ENCODE measurements around the gene IGFBP1. TPM values are rescaled to one million over a fixed set of nuclear protein-coding genes. Genes with fewer than 3 reads are reported as not detected.
"Not testable (repeated sequence)": the region's sequence is repeated elsewhere in the genome, so short reads cannot be mapped to it uniquely, and the experiment has no call there.

The IGFBP1 gene
- polyA plus RNA-seq, 1 donor from 2014 or later = not detected

DNA sequence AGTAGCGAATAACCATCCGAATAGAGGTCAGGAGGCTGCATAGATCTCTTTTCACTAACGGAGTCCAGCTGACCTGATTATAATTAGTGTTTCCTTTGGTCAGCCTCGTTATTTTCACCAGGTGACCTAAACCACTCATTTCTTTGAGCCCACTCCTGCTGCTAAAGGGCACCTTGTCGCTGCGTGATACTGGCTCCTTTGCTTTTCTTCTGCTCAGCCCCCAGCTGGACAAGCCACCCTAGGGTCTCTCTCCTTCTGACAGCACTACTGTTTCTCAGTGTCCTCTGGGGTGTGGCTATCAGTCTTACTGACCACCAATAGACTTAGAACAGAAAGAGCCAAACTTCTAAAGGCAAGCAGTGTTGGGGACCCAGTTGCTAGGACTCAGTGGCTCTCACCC, 35.5 kb downstream of the IGFBP1 start:
- no peaks in the 10 kb centered on the region for H3K36me3 Mint-ChIP-seq
- no peak overlapping the region for H3K27ac Mint-ChIP-seq
- peaks cover 44% of the 10 kb centered on the region for H3K27me3 Mint-ChIP-seq
- peaks cover 0 to 4% (median 0%) of the 10 kb centered on the region in 3 donors for H3K9me3 Mint-ChIP-seq
- H3K4me1 Mint-ChIP-seq = peaks cover 3 to 12% (median 7%) of the 10 kb centered on the region in 3 donors
- no peak overlapping the region for H3K4me3 Mint-ChIP-seq

DNA sequence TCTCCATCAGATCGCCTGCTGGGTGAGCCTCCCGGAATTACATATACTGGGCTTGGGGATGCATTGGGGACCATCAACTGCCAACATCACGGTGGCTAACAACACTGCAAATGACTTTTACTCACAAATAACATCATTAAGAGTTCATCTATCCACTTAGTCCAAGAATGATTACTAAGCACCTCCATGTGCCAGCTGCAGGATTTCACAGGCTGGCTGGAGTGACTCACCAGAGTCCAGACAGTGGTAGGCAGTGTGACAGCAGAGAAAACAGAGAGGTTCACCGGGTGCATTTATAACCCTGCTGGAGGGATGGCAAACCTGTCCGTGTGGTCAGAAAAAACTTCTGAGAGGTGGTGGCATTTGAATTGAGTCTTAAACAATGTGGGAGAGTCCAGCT, 36.0 kb downstream of the IGFBP1 start:
- peaks cover 0 to 4% (median 1%) of the 10 kb centered on the region in 3 donors for H3K9me3 Mint-ChIP-seq
- H3K4me1 Mint-ChIP-seq = peaks cover 3 to 12% (median 7%) of the 10 kb centered on the region in 3 donors
- H3K27ac Mint-ChIP-seq = no peak overlapping the region
- H3K27me3 Mint-ChIP-seq = peaks cover 41% of the 10 kb centered on the region
- no peak overlapping the region for H3K4me3 Mint-ChIP-seq
- H3K36me3 Mint-ChIP-seq = no peaks in the 10 kb centered on the region

DNA sequence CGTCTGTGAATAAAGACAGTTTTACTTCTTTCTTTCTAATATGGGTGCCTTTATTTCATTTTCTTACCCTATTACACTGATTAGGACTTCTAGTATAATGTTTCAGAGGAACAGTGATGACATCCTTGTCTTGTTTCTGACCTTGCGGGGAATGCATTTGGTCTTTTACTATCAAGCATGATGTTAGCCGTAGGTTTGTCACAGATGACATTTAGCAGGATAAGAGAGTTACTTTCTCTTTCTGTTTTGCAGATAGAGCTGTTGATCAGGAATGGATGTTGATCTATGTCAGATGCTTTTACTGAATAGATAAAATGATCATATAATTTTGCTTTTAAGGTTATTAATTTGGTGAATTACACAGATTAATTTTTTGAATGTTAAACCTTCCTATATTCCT, 39.4 kb downstream of the IGFBP1 start:
- Mint-ChIP-seq H3K36me3 (no peaks in the 10 kb centered on the region), H3K27me3 (peaks cover 21% of the 10 kb centered on the region), H3K9me3 (peaks cover 0 to 4% (median 3%) of the 10 kb centered on the region in 3 donors), H3K4me3 (peak overlapping the region in 1 of 4 donors; percentile 70), H3K4me1 (peaks cover 0 to 7% (median under 1%) of the 10 kb centered on the region in 3 donors), H3K27ac (no peak overlapping the region)

DNA sequence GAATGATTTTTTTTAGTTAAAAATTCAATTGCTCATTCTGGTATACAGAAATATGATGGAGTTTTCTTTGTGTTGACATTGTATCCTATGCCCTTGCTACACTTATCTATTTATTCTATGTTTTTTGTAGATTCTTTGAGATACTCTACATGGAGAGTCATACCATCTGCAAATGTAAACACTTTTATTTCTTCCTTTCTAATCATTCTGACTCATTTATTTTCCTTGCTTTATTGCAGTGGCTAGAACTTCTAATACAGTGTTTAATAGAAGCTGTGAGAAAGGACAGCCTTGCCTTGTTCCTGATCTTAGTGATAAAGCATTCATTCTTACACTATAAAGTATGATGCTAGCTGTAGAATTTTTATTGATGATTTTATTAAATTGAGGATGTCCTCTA, 42.7 kb downstream of the IGFBP1 start:
- H3K9me3 Mint-ChIP-seq = peaks cover 2 to 4% (median 3%) of the 10 kb centered on the region in 3 donors
- peaks cover 2% of the 10 kb centered on the region for H3K36me3 Mint-ChIP-seq
- no peak overlapping the region for H3K4me3 Mint-ChIP-seq
- peaks cover 7% of the 10 kb centered on the region for H3K27me3 Mint-ChIP-seq
- no peak overlapping the region for H3K27ac Mint-ChIP-seq
- peaks cover 0 to 2% (median 0%) of the 10 kb centered on the region in 3 donors for H3K4me1 Mint-ChIP-seq

DNA sequence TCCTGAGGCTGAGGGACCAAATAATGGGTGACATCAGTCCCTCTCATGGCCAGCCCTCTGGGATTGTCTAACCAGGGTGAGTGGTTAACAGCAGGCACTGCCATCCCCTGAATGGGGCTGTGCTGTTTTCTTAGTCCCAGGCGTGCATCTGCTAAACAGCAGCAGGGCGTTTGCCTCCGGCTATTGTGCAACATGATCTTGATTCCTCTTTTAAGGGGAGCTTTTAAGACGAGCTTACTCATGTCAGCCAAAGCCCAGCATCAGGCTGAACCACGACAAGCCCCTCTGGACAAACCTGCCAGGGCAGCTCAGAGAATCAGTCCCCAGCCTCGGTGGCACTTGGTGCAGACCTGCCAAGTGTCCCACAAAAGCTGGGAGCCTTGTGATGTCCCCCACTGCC, 49.0 kb downstream of the IGFBP1 start:
- Mint-ChIP-seq H3K4me1 (peaks cover 0 to 6% (median 5%) of the 10 kb centered on the region in 3 donors), H3K36me3 (peaks cover 2% of the 10 kb centered on the region), H3K27me3 (peaks cover 11% of the 10 kb centered on the region), H3K27ac (no peak overlapping the region), H3K9me3 (peaks cover 0 to 2% (median 0%) of the 10 kb centered on the region in 3 donors), H3K4me3 (no peak overlapping the region)

DNA sequence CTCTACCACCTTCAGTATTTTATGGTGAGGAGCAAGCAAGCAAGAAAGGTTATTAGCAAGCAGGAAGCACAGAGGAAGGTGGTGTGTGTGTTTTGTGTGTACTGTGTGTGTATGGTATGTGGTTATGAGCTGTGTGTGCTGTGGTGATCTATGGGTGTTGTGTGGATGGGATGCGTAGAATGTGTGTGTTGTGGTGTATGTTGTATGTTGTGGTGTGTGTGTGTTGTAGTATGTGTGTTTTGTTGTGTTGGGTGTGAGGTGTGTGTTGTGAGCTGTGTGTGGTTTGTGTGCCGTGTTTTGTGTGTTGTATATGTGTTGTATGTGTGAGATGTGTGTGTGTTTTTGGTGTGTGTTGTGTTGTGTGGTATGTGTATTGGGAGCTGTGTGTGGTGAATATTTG, 49.6 kb downstream of the IGFBP1 start:
- Mint-ChIP-seq H3K4me3 (no peak overlapping the region), H3K36me3 (peaks cover 2% of the 10 kb centered on the region), H3K27me3 (peaks cover 11% of the 10 kb centered on the region), H3K27ac (no peak overlapping the region), H3K9me3 (peaks cover 0 to 2% (median 0%) of the 10 kb centered on the region in 3 donors), H3K4me1 (peaks cover 0 to 6% (median 5%) of the 10 kb centered on the region in 3 donors)

DNA sequence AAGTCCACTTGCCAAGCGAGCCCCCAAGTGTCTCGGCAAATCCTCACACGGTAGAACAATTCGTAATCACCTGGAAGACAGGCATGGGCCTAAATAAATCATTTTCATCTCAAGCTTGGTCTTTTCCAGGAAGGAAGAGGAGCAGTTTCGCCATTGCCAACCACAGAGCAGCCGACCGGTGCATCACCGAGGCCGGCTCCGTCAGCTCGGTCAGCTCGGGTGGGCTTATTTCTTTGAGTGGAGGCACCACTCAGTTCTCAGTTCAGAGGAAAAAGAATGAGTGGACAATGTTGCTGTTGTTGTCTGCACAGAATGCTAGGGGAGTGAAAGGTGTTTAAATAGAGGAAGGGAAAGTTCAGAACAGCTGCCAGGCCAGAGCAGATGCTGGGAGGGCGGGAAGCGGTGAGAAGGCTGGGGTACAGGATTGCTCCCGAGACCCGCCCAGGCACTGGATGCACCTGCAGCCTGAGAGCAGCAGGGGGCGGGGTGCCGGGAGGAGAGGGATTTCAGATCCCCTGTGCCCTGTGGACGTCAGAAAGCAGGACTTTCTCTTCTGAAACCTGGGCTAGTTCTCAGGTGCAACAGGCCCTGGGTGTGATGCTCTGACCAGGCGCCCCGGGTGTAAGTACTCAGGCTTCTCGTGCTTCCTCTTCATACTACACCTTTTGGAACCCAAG, 50.5 kb downstream of the IGFBP1 start:
- Mint-ChIP-seq H3K4me3 (no peak overlapping the region), H3K27ac (peak overlapping the region in 1 of 3 donors; percentile 72), H3K36me3 (peaks cover 2% of the 10 kb centered on the region), H3K9me3 (no peaks in the 10 kb centered on the region), H3K4me1 (peaks cover 0 to 6% (median 5%) of the 10 kb centered on the region in 3 donors), H3K27me3 (peaks cover 11% of the 10 kb centered on the region)

DNA sequence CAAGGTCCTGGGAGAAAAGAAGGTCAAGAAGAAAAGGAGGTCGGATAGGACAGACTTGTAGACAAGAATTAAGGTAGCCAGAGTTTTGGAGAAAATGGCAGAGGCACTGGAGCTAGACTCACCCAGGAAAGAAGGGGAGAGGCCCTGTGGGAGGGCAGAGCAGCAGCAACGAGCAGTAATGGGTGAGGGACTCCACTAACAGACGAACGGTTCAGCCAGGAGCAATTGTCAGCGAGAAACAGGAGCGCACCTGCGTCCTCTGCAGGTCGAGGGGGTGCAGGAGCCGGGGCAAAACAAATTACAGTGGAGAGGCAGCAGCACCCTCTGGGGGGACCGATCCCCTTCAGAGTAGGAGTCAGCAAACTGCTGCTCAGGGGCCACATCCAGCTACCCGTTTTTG, 51.3 kb downstream of the IGFBP1 start:
- Mint-ChIP-seq H3K9me3 (no peaks in the 10 kb centered on the region), H3K36me3 (no peaks in the 10 kb centered on the region), H3K4me3 (peak overlapping the region in 1 of 4 donors; percentile 92), H3K4me1 (peaks cover 0 to 6% (median 5%) of the 10 kb centered on the region in 3 donors), H3K27me3 (peaks cover 11% of the 10 kb centered on the region), H3K27ac (peak overlapping the region in 1 of 3 donors; percentile 72)

DNA sequence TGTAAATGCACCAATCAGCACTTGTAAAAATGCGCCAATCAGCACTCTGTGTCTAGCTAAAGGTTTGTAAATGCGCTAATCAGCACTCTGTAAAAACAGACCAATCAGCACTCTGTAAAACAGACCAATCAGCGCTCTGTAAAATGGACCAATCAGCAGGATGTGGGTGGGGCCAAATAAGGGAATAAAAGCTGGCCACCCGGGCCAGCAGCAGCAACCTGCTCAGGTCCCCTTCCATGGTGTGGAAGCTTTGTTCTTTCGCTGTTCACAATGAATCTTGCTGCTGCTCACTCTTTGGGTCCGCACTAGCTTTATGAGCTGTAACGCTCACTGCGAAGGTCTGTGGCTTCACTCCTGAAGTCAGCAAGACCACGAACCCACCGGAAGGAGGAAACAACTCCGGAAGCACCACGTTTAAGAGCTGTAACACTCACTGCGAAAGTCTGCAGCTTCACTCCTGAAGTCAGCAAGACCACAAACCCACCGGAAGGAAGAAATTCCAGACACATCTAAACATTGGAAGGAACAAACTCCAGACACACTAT, 52.0 kb downstream of the IGFBP1 start:
- H3K9me3 Mint-ChIP-seq, H3K4me1 Mint-ChIP-seq, H3K36me3 Mint-ChIP-seq: not testable (repeated sequence)
- peak overlapping the region; percentile 18 to 83 (median 78) for H3K4me3 Mint-ChIP-seq
- peaks cover 11% of the 10 kb centered on the region for H3K27me3 Mint-ChIP-seq
- H3K27ac Mint-ChIP-seq = peak overlapping the region in 1 of 3 donors; percentile 18

DNA sequence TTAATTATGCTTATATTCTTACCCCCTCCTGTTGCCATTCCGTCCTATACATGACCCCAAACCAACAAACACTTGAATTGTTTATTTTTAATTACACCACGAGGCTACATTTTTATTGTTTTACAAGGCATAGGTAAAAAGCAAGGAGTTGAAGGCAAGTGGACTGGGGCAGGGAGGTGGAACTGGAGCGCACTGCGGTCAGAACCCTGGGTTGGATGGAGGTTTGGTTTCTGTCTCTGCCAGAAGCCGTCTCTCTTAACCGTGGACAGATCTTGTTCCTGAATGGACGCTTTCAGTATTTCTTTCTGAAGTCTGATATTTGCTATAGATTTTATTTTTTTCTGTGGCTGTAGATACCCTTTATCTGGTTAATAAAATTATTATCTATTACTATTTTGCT, 52.7 kb downstream of the IGFBP1 start:
- H3K27ac Mint-ChIP-seq = no peak overlapping the region
- H3K4me3 Mint-ChIP-seq = peak overlapping the region; percentile 18 to 83 (median 78)
- H3K27me3 Mint-ChIP-seq = peaks cover 8% of the 10 kb centered on the region
- H3K36me3 Mint-ChIP-seq = no peaks in the 10 kb centered on the region
- no peaks in the 10 kb centered on the region for H3K9me3 Mint-ChIP-seq
- H3K4me1 Mint-ChIP-seq = peaks cover 0 to 6% (median 5%) of the 10 kb centered on the region in 3 donors

Other genes with a start within 250 kb of the IGFBP1 start
- not detected for gene CCDC201, start 15.4 kb upstream of the IGFBP1 start, polyA plus RNA-seq
- gene IGFBP3, start 32.8 kb downstream of the IGFBP1 start, polyA plus RNA-seq = 0.33 TPM